ENCODE measurements around the gene FBRSL1. TPM values are rescaled to one million over a fixed set of nuclear protein-coding genes. Genes with fewer than 3 reads are reported as not detected.

FBRSL1 gene
- total and polyA plus RNA-seq, 9 donors, result 3.2 to 69.5 (median 32.2) TPM

DNA sequence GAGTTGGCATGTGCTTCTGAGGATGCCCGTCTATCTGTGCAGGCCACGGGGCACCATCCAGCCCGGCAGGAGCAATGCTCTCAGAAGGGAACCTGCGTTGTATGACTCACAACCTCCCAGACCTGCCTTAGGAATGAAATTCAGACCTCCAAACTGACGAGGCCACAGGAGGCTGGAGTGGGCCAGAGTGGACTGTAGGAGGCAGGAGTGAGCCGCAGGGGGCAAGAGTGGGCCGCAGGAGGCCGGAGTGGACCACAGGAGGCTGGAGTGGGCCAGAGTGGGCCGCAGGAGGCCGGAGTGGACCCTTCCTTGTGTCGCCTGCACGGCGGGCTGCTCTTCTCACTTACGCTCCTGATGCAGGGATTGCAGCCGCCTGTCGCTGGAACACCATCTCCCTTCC lies 11.1 kb upstream of the FBRSL1 start:
- intact Hi-C loops (cut with DNase I), result no loop called here
- DNase-seq, result peak in 1 of 5 donors; percentile 2

DNA sequence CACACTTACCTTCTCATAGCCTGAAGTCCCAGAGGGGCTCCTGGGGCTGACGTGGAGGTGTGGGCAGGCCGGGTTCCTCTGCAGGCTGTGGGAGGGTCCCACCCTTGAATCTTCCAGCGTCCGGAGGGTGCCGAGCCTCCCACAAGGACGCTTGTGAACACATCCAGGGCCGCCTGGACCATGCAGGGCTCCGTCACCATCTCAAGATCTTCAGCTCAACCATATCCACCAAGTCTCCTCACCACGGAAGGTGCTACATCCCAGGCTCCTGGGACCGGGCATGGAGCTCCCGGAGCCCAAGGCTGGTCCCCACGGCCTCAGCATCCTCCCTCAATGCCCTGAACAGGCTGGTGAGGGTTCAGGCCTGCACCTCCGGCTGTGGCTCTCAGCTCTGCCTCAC lies 10.7 kb upstream of the FBRSL1 start:
- Histone ChIP-seq H3K36me3 (no peaks in the 10 kb centered on the region), H3K4me1 (ENCODE audit: insufficient read depth) (no peaks in the 10 kb centered on the region), H3K27ac (no peak overlapping the region), H3K9me3 (no peaks in the 10 kb centered on the region), H3K4me3 (no peak overlapping the region), H3K27me3 (no peaks in the 10 kb centered on the region)
- intact Hi-C loops (cut with DNase I), result no loop called here
- peak in 1 of 5 donors; percentile 4 for DNase-seq
- 79 to 80% (median 80%) methylated on average over 13 of the region's 13 CpGs for WGBS, 3 donors
- TF ChIP-seq, protein P1, sequence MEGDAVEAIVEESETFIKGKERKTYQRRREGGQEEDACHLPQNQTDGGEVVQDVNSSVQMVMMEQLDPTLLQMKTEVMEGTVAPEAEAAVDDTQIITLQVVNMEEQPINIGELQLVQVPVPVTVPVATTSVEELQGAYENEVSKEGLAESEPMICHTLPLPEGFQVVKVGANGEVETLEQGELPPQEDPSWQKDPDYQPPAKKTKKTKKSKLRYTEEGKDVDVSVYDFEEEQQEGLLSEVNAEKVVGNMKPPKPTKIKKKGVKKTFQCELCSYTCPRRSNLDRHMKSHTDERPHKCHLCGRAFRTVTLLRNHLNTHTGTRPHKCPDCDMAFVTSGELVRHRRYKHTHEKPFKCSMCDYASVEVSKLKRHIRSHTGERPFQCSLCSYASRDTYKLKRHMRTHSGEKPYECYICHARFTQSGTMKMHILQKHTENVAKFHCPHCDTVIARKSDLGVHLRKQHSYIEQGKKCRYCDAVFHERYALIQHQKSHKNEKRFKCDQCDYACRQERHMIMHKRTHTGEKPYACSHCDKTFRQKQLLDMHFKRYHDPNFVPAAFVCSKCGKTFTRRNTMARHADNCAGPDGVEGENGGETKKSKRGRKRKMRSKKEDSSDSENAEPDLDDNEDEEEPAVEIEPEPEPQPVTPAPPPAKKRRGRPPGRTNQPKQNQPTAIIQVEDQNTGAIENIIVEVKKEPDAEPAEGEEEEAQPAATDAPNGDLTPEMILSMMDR (IDR thresholded peaks at IDR 0.05), result no peak
- TF ChIP-seq POLR2A (IDR thresholded peaks at IDR 0.05), result no peak
- TF ChIP-seq EP300 (IDR thresholded peaks at IDR 0.05), result no peak

More for the DNA sequence above, 11.1 kb upstream of the FBRSL1 start:
- TF ChIP-seq EP300 (IDR thresholded peaks at IDR 0.05) (no peak), POLR2A (IDR thresholded peaks at IDR 0.05) (no peak)
- TF ChIP-seq, protein P1 (IDR thresholded peaks at IDR 0.05), result no peak
- no peaks in the 10 kb centered on the region for H3K9me3 ChIP-seq
- WGBS, 3 donors, result 81 to 88% (median 81%) methylated on average over 16 of the region's 16 CpGs
- H3K27ac ChIP-seq, result no peak overlapping the region
- H3K36me3 ChIP-seq, result no peaks in the 10 kb centered on the region
- no peaks in the 10 kb centered on the region for H3K27me3 ChIP-seq
- peaks cover 1% of the 10 kb centered on the region for H3K4me1 ChIP-seq (ENCODE audit: insufficient read depth)
- H3K4me3 ChIP-seq, result no peak overlapping the region

DNA sequence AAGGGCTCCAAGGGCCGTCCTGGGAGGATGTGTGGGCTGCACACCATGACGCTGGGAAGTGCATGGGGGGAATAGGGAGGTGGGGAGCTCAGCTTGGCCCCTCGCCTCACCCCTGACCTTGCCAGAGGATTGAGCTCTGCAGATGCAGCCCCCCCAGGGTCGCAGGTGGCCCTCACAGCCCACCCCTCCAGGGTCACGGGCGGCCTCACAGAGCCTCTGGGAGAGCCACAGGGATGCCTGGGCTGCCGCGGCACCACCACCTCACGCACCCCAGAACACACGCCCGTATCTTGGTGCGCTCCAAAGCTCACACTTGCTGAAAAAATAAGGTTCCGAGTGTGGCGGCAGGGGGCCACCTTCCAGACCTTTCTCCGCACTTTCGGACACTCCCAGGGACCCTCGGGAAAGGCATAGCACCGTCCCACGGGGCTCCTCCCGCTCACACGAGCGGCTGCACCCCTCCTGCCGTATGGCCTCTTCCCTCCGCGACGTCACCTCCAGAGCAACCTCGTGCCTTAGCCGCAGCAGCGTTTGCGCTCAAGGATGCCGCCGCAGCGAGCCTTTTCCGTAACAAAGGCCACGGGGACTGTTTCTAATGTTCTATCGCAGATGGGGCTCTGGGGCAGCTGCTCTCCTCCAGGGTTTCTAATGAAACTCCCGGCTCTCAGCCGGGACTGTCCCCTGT lies 9.9 kb upstream of the FBRSL1 start:
- intact Hi-C loops (cut with DNase I), result no loop called here
- no peak overlapping the region for H3K27ac ChIP-seq
- no peaks in the 10 kb centered on the region for H3K9me3 ChIP-seq
- H3K36me3 ChIP-seq, result no peaks in the 10 kb centered on the region
- H3K27me3 ChIP-seq, result no peaks in the 10 kb centered on the region
- peak in 2 of 5 donors; percentile 4 to 19 for DNase-seq
- 48 to 61% (median 60%) methylated on average over 38 of the region's 38 CpGs for WGBS, 3 donors
- TF ChIP-seq EP300 (IDR thresholded peaks at IDR 0.05) (no peak), POLR2A (IDR thresholded peaks at IDR 0.05) (no peak)
- TF ChIP-seq, protein P1 (IDR thresholded peaks at IDR 0.05), result no peak
- no peaks in the 10 kb centered on the region for H3K4me1 ChIP-seq (ENCODE audit: insufficient read depth)
- H3K4me3 ChIP-seq, result no peak overlapping the region

DNA sequence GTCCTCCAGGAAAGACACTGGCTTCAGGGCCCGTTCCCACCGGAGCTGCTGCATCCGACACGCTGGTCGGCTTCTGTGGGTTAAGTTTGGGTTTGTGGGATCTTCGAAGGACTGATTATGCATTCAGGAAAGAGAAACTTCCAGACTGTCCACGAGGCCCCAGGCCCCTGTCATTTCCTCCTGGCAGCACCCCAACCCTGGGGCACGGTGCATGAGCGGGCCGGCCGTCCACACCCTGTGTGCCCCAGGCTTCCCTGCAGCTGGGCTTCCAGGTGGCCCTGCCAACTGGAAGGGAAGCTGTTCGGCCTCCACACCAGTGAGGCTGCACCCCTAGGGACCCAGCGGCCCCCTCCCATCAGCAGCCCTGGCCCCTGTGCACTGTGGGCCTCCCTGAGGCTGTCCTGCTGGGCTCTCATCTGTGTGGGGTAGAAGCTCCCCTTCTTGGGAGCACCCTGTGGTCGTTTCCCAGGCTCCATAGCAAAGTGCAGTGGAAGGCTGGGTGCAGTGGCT lies 9.3 kb upstream of the FBRSL1 start:
- Histone ChIP-seq H3K27me3 (no peaks in the 10 kb centered on the region), H3K27ac (no peak overlapping the region), H3K36me3 (no peaks in the 10 kb centered on the region), H3K4me3 (no peak overlapping the region), H3K9me3 (no peaks in the 10 kb centered on the region), H3K4me1 (ENCODE audit: insufficient read depth) (no peaks in the 10 kb centered on the region)
- WGBS, 3 donors, result 63 to 71% (median 68%) methylated on average over 8 to 14 of the region's 14 CpGs
- DNase-seq, result peak in 2 of 5 donors; percentile 4 to 24
- TF ChIP-seq POLR2A (IDR thresholded peaks at IDR 0.05), result no peak
- TF ChIP-seq EP300 (IDR thresholded peaks at IDR 0.05), result no peak
- TF ChIP-seq, protein P1 (IDR thresholded peaks at IDR 0.05), result no peak
- intact Hi-C loops (cut with DNase I), result no loop called here

Data from ovary (tissue), 9 donors.